ENCODE results near the gene MYO1D. TPM values are rescaled to one million over a fixed set of nuclear protein-coding genes. Genes with fewer than 3 reads are reported as not detected.
"Not testable (repeated sequence)": the region's sequence is repeated elsewhere in the genome, so short reads cannot be mapped to it uniquely, and the experiment has no call there.

Gene MYO1D
- total RNA-seq, 1 donor from 2014 or later = 12.1 TPM

DNA sequence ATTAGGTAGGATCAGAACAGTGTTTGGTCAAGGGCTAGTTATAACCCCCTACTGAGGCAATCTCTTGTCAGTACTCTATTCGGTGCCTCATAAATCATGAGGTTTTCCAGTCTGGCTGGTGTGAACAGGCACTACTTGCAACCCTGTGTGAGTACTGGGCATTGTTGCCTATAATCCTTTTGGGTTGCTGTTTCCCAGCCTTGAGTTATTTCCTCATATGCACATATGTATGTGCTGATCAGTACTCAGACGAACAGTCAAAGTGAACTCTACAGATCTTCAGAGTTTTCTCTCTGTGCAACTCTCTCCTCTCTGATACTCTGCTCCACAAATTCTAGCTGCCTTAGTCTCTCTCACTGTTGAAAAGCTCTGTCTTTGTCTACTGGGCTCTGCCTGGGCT, 225.8 kb downstream of the MYO1D start:
- no peaks in the 10 kb centered on the region for H3K27me3 Mint-ChIP-seq (ENCODE audit: insufficient read depth)
- no peak overlapping the region for H3K4me3 Mint-ChIP-seq
- no peak overlapping the region for H3K27ac Mint-ChIP-seq
- no peak for DNase-seq (ENCODE audit: low spot score)
- H3K9me3 Mint-ChIP-seq = peaks cover 14% of the 10 kb centered on the region
- H3K4me1 Mint-ChIP-seq (ENCODE audit: low read depth) = no peaks in the 10 kb centered on the region
- intact Hi-C loops (cut with micrococcal nuclease) = no loop called here
- no peaks in the 10 kb centered on the region for H3K36me3 Mint-ChIP-seq (ENCODE audit: low read depth)

DNA sequence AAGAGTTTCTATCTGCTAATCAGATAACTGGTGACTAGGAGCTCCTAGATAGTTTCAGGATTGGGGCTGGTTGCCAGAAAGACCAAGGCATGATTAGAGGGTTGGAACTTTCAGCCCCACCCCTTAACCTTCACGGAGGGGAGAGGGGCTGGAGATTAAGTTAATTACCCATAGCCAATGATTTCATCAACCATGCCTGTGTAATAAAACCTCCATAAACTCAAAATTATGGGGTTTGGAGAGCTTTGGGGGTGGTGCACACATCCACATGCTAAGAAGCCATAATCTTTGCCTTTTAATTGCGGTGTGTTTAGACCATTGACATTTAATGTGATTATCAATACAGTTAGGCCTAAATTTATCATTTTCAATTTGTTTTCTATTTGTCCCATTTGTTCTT, 228.5 kb downstream of the MYO1D start:
- no peak overlapping the region for H3K4me3 Mint-ChIP-seq
- intact Hi-C loops (cut with micrococcal nuclease) = no loop called here
- H3K36me3 Mint-ChIP-seq (ENCODE audit: low read depth) = no peaks in the 10 kb centered on the region

GRCh38 chr17:32646941-32647340, 230.0 kb downstream of the MYO1D start:
- intact Hi-C loops (cut with micrococcal nuclease) = no loop called here
- no peaks in the 10 kb centered on the region for H3K36me3 Mint-ChIP-seq (ENCODE audit: low read depth)
- H3K4me1 Mint-ChIP-seq (ENCODE audit: low read depth) = no peaks in the 10 kb centered on the region
- peaks cover 9% of the 10 kb centered on the region for H3K27me3 Mint-ChIP-seq (ENCODE audit: insufficient read depth)
- H3K4me3 Mint-ChIP-seq = no peak overlapping the region
- H3K27ac Mint-ChIP-seq = no peak overlapping the region
- no peak for DNase-seq (ENCODE audit: low spot score)
- peaks cover 14% of the 10 kb centered on the region for H3K9me3 Mint-ChIP-seq

More for the DNA sequence above, 228.5 kb downstream of the MYO1D start:
- no peak for DNase-seq (ENCODE audit: low spot score)
- no peak overlapping the region for H3K27ac Mint-ChIP-seq
- peaks cover 14% of the 10 kb centered on the region for H3K9me3 Mint-ChIP-seq
- no peaks in the 10 kb centered on the region for H3K27me3 Mint-ChIP-seq (ENCODE audit: insufficient read depth)
- no peaks in the 10 kb centered on the region for H3K4me1 Mint-ChIP-seq (ENCODE audit: low read depth)

DNA sequence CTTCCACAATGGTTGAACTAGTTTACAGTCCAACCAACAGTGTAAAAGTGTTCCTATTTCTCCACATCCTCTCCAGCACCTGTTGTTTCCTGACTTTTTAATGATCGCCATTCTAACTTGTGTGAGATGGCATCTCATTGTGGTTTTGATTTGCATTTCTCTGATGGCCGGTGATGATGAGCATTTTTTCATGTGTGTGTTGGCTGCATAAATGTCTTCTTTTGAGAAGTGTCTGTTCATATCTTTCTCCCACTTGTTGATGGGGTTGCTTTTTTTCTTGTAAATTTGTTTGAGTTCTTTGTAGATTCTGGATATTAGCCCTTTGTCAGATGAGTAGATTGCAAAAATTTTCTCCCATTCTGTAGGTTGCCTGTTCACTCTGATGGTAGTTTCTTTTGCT, 235.4 kb downstream of the MYO1D start:
- H3K4me3 Mint-ChIP-seq; DNase-seq (ENCODE audit: low spot score); H3K36me3 Mint-ChIP-seq (ENCODE audit: low read depth); intact Hi-C loops (cut with micrococcal nuclease); H3K9me3 Mint-ChIP-seq; H3K27ac Mint-ChIP-seq; H3K4me1 Mint-ChIP-seq (ENCODE audit: low read depth): not testable (repeated sequence)
- H3K27me3 Mint-ChIP-seq (ENCODE audit: insufficient read depth) = peaks cover 14% of the 10 kb centered on the region

DNA sequence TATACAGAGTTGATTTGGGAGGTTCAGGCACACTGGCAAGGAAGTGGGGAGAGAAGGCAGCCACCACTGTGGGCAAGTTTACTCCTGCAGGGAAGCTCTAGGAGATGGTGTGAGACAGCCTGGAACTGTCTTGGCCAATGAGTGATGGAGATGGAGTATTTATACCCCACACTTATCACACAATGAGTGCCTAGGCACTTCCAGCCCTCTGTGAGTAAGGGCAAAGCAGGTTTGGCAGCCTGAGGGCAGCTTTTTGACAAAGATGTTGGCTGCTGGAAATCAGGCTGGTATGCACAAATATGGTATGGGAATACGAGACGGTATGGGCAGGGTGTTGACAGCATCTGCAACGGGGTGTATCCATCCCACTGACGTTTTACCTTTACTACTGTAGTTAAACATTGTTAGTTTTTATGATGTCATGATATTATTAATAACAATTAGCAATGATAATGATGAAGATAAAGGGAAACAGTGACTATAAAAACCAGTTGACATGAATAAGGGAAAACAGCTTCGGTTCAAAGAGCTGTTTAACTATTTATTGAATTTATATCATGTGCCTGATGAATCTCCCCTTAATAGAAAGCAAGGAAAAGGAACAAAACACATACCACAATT, 240.2 kb downstream of the MYO1D start:
- H3K27ac Mint-ChIP-seq = no peak overlapping the region
- no peak for DNase-seq (ENCODE audit: low spot score)
- no peak overlapping the region for H3K4me3 Mint-ChIP-seq
- H3K27me3 Mint-ChIP-seq (ENCODE audit: insufficient read depth) = peaks cover 6% of the 10 kb centered on the region
- H3K9me3 Mint-ChIP-seq = peaks cover 3% of the 10 kb centered on the region
- no peaks in the 10 kb centered on the region for H3K36me3 Mint-ChIP-seq (ENCODE audit: low read depth)
- no peaks in the 10 kb centered on the region for H3K4me1 Mint-ChIP-seq (ENCODE audit: low read depth)
- intact Hi-C loops (cut with micrococcal nuclease) = no loop called here

- Mint-ChIP-seq H3K9me3 (no peaks in the 10 kb centered on the region), H3K4me1 (ENCODE audit: low read depth) (no peaks in the 10 kb centered on the region), H3K27me3 (ENCODE audit: insufficient read depth) (peaks cover 6% of the 10 kb centered on the region), H3K36me3 (ENCODE audit: low read depth) (no peaks in the 10 kb centered on the region), H3K27ac (no peak overlapping the region), H3K4me3 (no peak overlapping the region)
- intact Hi-C loops (cut with micrococcal nuclease) = no loop called here
- no peak for DNase-seq (ENCODE audit: low spot score)
These were observed 242.8 kb downstream of the MYO1D start for GRCh38 chr17:32634167-32634566.

- Mint-ChIP-seq H3K27me3 (ENCODE audit: insufficient read depth) (peaks cover 5% of the 10 kb centered on the region), H3K4me3 (no peak overlapping the region), H3K4me1 (ENCODE audit: low read depth) (no peaks in the 10 kb centered on the region), H3K27ac (no peak overlapping the region), H3K9me3 (no peaks in the 10 kb centered on the region), H3K36me3 (ENCODE audit: low read depth) (no peaks in the 10 kb centered on the region)
- intact Hi-C loops (cut with micrococcal nuclease) = no loop called here
- DNase-seq (ENCODE audit: low spot score) = no peak
These were observed 245.4 kb downstream of the MYO1D start for GRCh38 chr17:32631341-32632096.

DNA sequence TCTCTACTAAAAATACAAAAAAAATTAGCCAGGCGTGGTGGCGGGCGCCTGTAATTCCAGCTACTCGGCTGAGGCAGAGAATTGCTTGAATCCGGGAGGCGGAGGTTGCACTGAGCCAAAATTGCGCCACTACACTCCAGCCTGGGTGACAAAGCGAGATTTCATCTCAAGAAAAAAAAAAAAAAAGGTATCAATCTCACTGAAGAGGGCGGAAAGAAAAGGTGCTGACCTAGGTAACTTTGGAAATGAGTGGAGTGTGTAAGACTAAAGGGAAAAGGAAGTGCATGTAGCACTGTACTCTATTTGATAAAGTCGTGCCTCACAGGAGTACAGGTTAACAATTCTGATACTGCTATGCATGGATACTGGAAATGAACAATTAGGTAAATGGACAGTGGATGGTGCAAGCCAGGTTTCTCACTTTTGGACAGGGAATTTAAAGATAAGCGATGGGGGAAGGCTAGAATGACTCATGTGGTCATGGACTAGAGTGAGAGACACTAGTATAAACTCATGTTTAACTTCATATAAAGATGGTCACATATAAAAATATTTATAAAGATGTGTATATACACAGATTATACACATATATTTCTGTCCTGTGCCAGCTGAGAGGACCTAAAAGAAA, 247.2 kb downstream of the MYO1D start:
- H3K9me3 Mint-ChIP-seq = no peaks in the 10 kb centered on the region

GRCh38 chr17:32628271-32629044, 248.5 kb downstream of the MYO1D start:
- Mint-ChIP-seq H3K27ac (no peak overlapping the region), H3K4me1 (ENCODE audit: low read depth) (no peaks in the 10 kb centered on the region), H3K27me3 (ENCODE audit: insufficient read depth) (peaks cover 5% of the 10 kb centered on the region), H3K36me3 (ENCODE audit: low read depth) (no peaks in the 10 kb centered on the region), H3K9me3 (no peaks in the 10 kb centered on the region), H3K4me3 (no peak overlapping the region)
- no peak for DNase-seq (ENCODE audit: low spot score)
- intact Hi-C loops (cut with micrococcal nuclease) = no loop called here

More for the DNA sequence above, 247.2 kb downstream of the MYO1D start:
- DNase-seq (ENCODE audit: low spot score) = no peak
- Mint-ChIP-seq H3K4me3 (no peak overlapping the region), H3K27me3 (ENCODE audit: insufficient read depth) (peaks cover 5% of the 10 kb centered on the region), H3K4me1 (ENCODE audit: low read depth) (no peaks in the 10 kb centered on the region), H3K27ac (no peak overlapping the region), H3K36me3 (ENCODE audit: low read depth) (no peaks in the 10 kb centered on the region)
- intact Hi-C loops (cut with micrococcal nuclease) = no loop called here

- Mint-ChIP-seq H3K4me3 (no peak overlapping the region), H3K27ac (no peak overlapping the region), H3K36me3 (ENCODE audit: low read depth) (no peaks in the 10 kb centered on the region), H3K27me3 (ENCODE audit: insufficient read depth) (peaks cover 5% of the 10 kb centered on the region), H3K4me1 (ENCODE audit: low read depth) (no peaks in the 10 kb centered on the region), H3K9me3 (no peaks in the 10 kb centered on the region)
- intact Hi-C loops (cut with micrococcal nuclease) = no loop called here
- no peak for DNase-seq (ENCODE audit: low spot score)
These were observed 249.5 kb downstream of the MYO1D start for GRCh38 chr17:32627239-32627996.

GRCh38 chr17:32626379-32626791, 250.5 kb downstream of the MYO1D start:
- intact Hi-C loops (cut with micrococcal nuclease) = no loop called here
- Mint-ChIP-seq H3K27ac (no peak overlapping the region), H3K27me3 (ENCODE audit: insufficient read depth) (peaks cover 5% of the 10 kb centered on the region), H3K4me1 (ENCODE audit: low read depth) (no peaks in the 10 kb centered on the region), H3K9me3 (no peaks in the 10 kb centered on the region), H3K36me3 (ENCODE audit: low read depth) (no peaks in the 10 kb centered on the region), H3K4me3 (no peak overlapping the region)
- DNase-seq (ENCODE audit: low spot score) = no peak

DNA sequence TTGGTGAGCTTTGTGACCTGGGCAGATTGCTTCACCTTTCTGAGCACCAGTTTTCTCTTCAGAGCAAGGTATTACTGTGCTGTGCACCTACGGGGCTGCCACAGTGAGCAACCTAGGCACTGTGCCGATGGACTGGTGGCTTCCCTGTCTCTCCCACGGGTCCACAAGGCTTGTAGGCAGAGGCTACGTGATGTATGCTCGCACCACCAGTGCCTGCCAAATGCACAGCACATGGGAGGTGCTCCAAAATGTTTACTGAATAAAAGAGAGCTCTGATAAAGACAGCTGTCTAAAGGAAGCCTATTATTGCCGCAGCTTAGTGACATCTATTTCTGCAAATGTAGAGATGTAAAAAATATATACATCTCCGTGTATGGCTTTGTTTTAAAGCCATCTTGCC, 251.0 kb downstream of the MYO1D start:
- DNase-seq (ENCODE audit: low spot score) = no peak
- intact Hi-C loops (cut with micrococcal nuclease) = no loop called here
- Mint-ChIP-seq H3K4me3 (no peak overlapping the region), H3K9me3 (no peaks in the 10 kb centered on the region), H3K4me1 (ENCODE audit: low read depth) (no peaks in the 10 kb centered on the region), H3K27me3 (ENCODE audit: insufficient read depth) (peaks cover 5% of the 10 kb centered on the region), H3K27ac (no peak overlapping the region), H3K36me3 (ENCODE audit: low read depth) (no peaks in the 10 kb centered on the region)

All from activated T-helper 1 cell treated with anti-CD3 and anti-CD28 coated beads, Interleukin-12 subunit alpha, Interleukin-12 subunit beta, Interleukin-2, Interleukin-4 antibody, amounts not matched to agents 30 ng/mL and 10 ng/mL and 1 ng/mL, durations not matched to agents 14 hours and 24 hours and 36 hours (primary cell).